ENCODE data around the gene CRIP2.

CRIP2 gene

DNA sequence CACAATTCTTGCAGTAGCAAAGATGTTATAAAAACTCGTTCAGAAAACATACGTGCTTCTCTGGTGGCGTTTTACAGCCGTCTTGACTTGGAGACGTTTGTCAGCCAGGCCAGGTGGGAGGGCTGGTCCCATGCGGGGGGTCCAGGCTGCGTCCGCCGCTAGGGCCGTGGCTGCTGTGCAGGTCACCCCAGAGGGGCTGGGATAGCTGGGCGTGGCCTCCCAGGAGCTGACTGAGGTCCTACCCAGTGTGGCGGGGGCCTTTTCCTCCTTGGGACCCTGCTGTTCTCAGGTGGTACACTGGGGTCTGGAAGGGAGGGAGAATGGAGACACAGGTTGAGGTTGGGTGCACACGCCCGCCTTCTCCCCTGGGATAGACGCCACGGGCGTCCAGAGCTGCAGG is 29.8 kb upstream of the CRIP2 start:
- DNase-seq (ENCODE audit: low read depth in 2 of 3, low spot score in 1 of 3): no peak

DNA sequence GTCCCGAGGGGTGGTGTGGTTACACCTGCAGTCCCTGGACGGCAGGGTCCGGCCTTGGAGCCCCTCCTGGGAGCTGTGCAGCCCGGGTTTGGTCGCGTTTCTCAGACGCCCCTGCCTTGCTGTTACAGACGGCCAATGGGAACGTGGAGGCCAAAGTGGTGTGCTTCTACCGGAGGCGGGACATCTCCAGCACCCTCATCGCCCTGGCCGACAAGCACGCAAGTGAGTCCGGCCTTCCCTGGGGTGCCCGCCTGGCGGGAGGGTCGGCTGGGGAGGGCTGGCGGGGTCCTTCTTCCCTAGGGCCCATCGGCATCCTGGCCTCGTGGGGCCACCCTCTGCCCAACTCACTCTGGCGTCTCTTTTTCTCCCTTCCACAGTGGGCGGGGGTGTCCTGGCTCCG is 29.3 kb upstream of the CRIP2 start:
- no peak for DNase-seq (ENCODE audit: low read depth in 2 of 3, low spot score in 1 of 3)

- DNase-seq (ENCODE audit: low read depth in 2 of 3, low spot score in 1 of 3): no peak
Observed at GRCh38 chr14:105445901-105446845, 28.4 kb upstream of the CRIP2 start.

DNA sequence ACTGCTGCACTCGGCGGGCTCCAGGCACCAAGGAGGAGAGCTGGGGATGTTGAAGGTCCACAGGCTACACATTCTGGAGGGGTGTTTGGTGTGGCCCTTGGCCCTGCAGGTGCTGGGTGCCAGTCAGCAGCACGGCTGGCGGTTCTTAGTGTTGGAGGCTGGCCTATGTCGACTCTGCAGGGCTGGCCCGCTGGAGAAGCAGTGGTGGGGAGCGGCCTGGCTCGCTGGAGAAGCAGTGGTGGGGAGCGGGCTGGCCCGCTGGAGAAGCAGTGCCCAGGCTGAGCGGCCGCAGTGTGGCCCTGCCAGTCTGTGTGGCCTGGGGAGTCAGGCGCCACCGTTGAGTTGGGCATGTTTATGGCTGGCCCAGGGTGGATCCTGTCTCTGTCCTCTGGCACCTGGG is 27.6 kb upstream of the CRIP2 start:
- DNase-seq (ENCODE audit: low read depth in 2 of 3, low spot score in 1 of 3): no peak

GRCh38 chr14:105447651-105448640 is 26.7 kb upstream of the CRIP2 start:
- no peak for DNase-seq (ENCODE audit: low read depth in 2 of 3, low spot score in 1 of 3)

- DNase-seq (ENCODE audit: low read depth in 2 of 3, low spot score in 1 of 3): peak; percentile 25 to 47 (median 44)
Observed at GRCh38 chr14:105448706-105449111, 25.9 kb upstream of the CRIP2 start.

DNA sequence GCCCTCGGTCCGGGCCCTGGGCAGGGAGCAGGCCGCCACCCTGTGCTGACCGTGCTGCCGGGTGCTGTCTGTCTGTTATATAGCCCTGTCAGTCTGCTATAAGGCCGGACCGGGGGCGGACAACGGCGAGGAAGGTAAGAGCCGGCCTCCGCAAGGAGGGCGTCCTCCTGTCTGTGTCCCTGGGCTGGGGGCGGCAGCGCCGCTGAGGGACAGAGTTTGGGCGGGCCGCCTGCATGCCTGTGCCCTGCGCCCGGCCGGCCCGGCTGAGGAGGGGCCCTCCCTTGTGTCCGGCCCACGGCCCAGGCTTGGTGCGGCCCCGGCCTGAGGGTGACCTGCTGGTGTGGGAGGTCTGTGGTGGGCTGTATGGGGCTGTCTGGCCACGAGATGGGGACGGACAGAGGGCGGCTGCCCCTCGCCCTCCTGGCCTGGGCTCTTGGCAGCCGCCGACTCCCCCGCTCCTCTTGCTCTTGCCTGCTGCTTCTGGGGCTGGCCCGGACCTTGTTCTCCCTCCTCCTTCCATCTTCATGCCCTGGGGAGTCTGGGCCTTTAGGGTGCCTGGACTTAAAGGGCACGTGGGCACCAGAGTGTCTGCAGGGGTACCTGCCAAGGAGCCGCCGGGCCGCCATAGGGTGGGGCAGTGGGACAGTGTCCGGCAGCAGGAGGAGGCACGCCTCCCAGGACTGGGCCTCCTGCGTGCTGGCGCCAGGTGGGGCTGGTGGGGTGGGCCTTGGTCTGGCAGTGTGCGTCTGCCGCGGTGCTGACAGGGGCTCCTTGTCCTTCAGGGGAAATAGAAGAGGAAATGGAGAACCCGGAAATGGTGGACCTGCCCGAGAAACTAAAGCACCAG is 25.1 kb upstream of the CRIP2 start:
- DNase-seq (ENCODE audit: low read depth in 2 of 3, low spot score in 1 of 3): no peak

- DNase-seq (ENCODE audit: low read depth in 2 of 3, low spot score in 1 of 3): no peak
Observed at GRCh38 chr14:105450123-105450505, 24.5 kb upstream of the CRIP2 start.

GRCh38 chr14:105450864-105451720 is 23.5 kb upstream of the CRIP2 start:
- no peak for DNase-seq (ENCODE audit: low read depth in 2 of 3, low spot score in 1 of 3)

DNA sequence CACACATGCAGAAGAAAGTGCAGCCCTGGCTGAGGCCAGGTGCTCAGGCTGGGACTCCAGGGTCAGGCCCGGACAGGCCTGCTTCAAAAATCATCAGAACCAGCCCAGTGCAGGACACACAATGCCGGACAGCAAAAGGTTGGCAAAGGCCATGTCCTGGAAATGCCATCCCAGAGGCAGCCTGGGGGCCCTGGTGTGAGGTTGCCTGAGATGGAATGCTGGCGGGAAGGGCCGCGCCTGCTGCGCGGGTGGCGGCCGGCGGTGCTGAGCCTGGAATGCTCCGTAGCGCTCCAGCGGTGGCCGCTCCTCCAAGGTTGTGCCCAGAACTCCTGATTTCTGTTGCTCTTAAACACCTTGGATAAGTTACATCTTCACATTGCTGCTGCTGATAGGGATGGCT is 21.7 kb upstream of the CRIP2 start:
- no peak for DNase-seq (ENCODE audit: low read depth in 2 of 3, low spot score in 1 of 3)

GRCh38 chr14:105453847-105454246 is 20.8 kb upstream of the CRIP2 start:
- DNase-seq (ENCODE audit: low read depth in 2 of 3, low spot score in 1 of 3): no peak

DNA sequence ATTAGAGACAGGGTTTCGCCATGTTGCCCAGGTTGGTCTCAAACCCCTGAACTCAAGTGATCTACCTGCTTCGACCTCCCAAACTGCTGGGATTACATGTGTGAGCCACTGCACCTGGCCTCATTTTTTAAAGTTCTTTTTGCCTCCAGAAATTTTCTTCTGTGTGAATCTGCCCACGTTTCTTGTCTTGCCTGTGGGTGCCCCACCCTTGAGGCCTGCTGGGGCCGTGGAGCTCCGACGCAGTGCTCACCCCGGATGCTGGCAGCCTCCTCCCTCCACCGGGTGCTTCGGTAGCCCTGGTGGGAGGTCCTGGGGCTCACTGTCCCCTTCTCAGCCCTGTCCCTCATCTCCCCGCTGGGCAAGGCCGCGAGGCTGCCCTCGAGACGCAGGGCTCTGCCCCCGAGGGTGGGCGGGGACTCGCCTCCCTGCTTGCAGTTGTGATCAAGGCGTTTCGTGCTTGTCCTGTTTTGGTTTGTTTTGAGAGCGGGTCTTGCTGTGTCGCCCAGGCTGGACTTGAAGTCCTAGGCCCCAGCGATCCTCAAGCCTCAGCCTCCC is 19.5 kb upstream of the CRIP2 start:
- no peak for DNase-seq (ENCODE audit: low read depth in 2 of 3, low spot score in 1 of 3)

GRCh38 chr14:105455766-105456660 is 18.6 kb upstream of the CRIP2 start:
- no peak for DNase-seq (ENCODE audit: low read depth in 2 of 3, low spot score in 1 of 3)

GRCh38 chr14:105456736-105457617 is 17.6 kb upstream of the CRIP2 start:
- no peak for DNase-seq (ENCODE audit: low read depth in 2 of 3, low spot score in 1 of 3)

GRCh38 chr14:105458010-105458409 is 16.6 kb upstream of the CRIP2 start:
- no peak for DNase-seq (ENCODE audit: low read depth in 2 of 3, low spot score in 1 of 3)

- no peak for DNase-seq (ENCODE audit: low read depth in 2 of 3, low spot score in 1 of 3)
Observed at GRCh38 chr14:105458571-105458970, 16.1 kb upstream of the CRIP2 start.

GRCh38 chr14:105460116-105460515 is 14.5 kb upstream of the CRIP2 start:
- DNase-seq (ENCODE audit: low read depth in 2 of 3, low spot score in 1 of 3): no peak

DNA sequence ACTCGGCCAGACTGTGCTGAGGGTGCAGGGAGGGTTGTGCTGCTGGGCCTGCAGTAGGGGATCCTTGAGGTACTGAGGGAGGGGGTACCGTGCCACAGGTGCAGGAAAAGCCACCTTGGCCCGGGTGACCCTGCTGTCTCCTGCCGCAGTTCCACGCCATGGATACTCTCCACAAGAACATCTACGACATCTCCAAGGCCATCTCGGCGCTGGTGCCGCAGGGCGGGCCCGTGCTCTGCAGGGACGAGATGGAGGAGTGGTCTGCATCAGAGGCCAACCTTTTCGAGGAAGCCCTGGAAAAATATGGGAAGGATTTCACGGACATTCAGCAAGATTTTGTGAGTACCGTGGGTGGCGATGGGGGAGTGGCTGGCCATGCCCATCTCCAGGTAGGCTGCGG is 14.0 kb upstream of the CRIP2 start:
- no peak for DNase-seq (ENCODE audit: low read depth in 2 of 3, low spot score in 1 of 3)
